Activated CD4-positive, alpha-beta T cell treated with anti-CD3 and anti-CD28 coated beads, Interleukin-2, Interleukin-4, amounts not matched to agents 100 ng/mL and 50 ng/mL, durations not matched to agents 16 hours and 8 hours (primary cell): ENCODE results near the gene PITHD1.
"Not testable (repeated sequence)": the region's sequence is repeated elsewhere in the genome, so short reads cannot be mapped to it uniquely, and the experiment has no call there.

Experiments used
- DNase-seq: peaks from one replicate; pipeline ENCODE4 v3.0.0-alpha.2; 2020; ENCODE audit warnings: low spot score

Gene PITHD1

GRCh38 chr1:23777979-23778814 lies at the start of gene PITHD1:
TSS of gene PITHD1 (plus strand) at chr1:23778418. CDS start at chr1:23778516, 98 bp downstream.
- peak; percentile 84 for DNase-seq

- DNase-seq = no peak
Measured at GRCh38 chr1:23732363-23733224, 45.6 kb upstream of the PITHD1 start.

- DNase-seq = not testable (repeated sequence)
Measured at GRCh38 chr1:23733281-23733680, 44.9 kb upstream of the PITHD1 start.

GRCh38 chr1:23736437-23737134 lies 41.6 kb upstream of the PITHD1 start:
- peak; percentile 54 for DNase-seq

GRCh38 chr1:23741609-23742008 lies 36.6 kb upstream of the PITHD1 start:
- no peak for DNase-seq

GRCh38 chr1:23742670-23743286 lies 35.4 kb upstream of the PITHD1 start:
- DNase-seq = no peak

GRCh38 chr1:23743287-23744152 lies 34.7 kb upstream of the PITHD1 start, which contains the start of gene ELOA:
TSS of gene ELOA (plus strand) at chr1:23743471. CDS start at chr1:23743504, 33 bp downstream.
- peak; percentile 78 for DNase-seq

GRCh38 chr1:23745515-23745914 lies 32.7 kb upstream of the PITHD1 start:
- DNase-seq = peak; percentile 39

- DNase-seq = no peak
Measured at GRCh38 chr1:23748016-23748415, 30.2 kb upstream of the PITHD1 start.

GRCh38 chr1:23751050-23751814 lies 27.0 kb upstream of the PITHD1 start:
- peak; percentile 63 for DNase-seq

GRCh38 chr1:23751815-23752200 lies 26.4 kb upstream of the PITHD1 start:
- DNase-seq = no peak

GRCh38 chr1:23752909-23753308 lies 25.3 kb upstream of the PITHD1 start:
- DNase-seq = no peak

- DNase-seq = no peak
Measured at GRCh38 chr1:23756676-23757075, 21.5 kb upstream of the PITHD1 start.

- DNase-seq = no peak
Measured at GRCh38 chr1:23757812-23758211, 20.4 kb upstream of the PITHD1 start.

GRCh38 chr1:23759277-23759676 lies 18.9 kb upstream of the PITHD1 start:
- no peak for DNase-seq

- DNase-seq = no peak
Measured at GRCh38 chr1:23763041-23763577, 15.1 kb upstream of the PITHD1 start.

GRCh38 chr1:23768733-23769132 lies 9.5 kb upstream of the PITHD1 start:
- DNase-seq = no peak

GRCh38 chr1:23772049-23772853 lies 6.0 kb upstream of the PITHD1 start:
- DNase-seq = peak; percentile 89

- DNase-seq = no peak
Measured at GRCh38 chr1:23772854-23773242, 5.4 kb upstream of the PITHD1 start.
